H1 (cell line): ENCODE data around the gene MVD. TPM values are rescaled to one million over a fixed set of nuclear protein-coding genes. Genes with fewer than 3 reads are reported as not detected.

Source experiments
- CTCF ChIA-PET: fragments of 300-600 bp; sonication (Branson Sonifier 250); formaldehyde crosslinking; loops from one replicate; lab custom pipeline; 2021; ENCODE audit not compliant: partially characterized antibody; lab: Charles Lee
- POLR2A ChIA-PET: fragments of 300-600 bp; sonication (Branson Sonifier 250); formaldehyde crosslinking; loops from one replicate; lab custom pipeline; 2021; ENCODE audit warnings: inconsistent platforms; ENCODE audit not compliant: partially characterized antibody; lab: Charles Lee
- DNase-seq, 2 experiments: peaks; one replicate each; pipeline versions ENCODE4 v3.0.0 to v3.0.0-alpha.2; 2010 to 2022; ENCODE audit warnings: low spot score in 2 of 2, low read depth in 1 of 2, mixed read lengths in 1 of 2
- FAIRE-seq: peaks from 2 replicates; lab custom pipeline; 2011; peaks lifted over from hg19 to GRCh38; lab: Jason Lieb, UNC
- H2AFZ ChIP-seq: 2 replicates; pipeline ENCODE4 v1.8.1; 2012; ENCODE audit warnings: low read length, inconsistent platforms
- H2AK5ac ChIP-seq: 2 replicates; pipeline ENCODE4 v1.6.1; 2013; ENCODE audit warnings: low read depth, low read length
- H2BK120ac ChIP-seq: replicated peaks from 2 replicates; pipeline ENCODE3; 2013; ENCODE audit warnings: low read depth, low read length, inconsistent platforms
- H2BK12ac ChIP-seq: 2 replicates; pipeline ENCODE4 v1.6.1; 2013; ENCODE audit warnings: low read depth, low read length
- H2BK15ac ChIP-seq: 2 replicates; pipeline ENCODE4 v1.6.1; 2013; ENCODE audit warnings: low read length
- H2BK20ac ChIP-seq: 2 replicates; pipeline ENCODE4 v1.6.1; 2013; ENCODE audit warnings: low read length
- H2BK5ac ChIP-seq: 2 replicates; pipeline ENCODE4 v1.6.1; 2013; ENCODE audit warnings: low read depth, low read length
- H3K14ac ChIP-seq: 2 replicates; pipeline ENCODE4 v1.6.1; 2013; ENCODE audit warnings: inconsistent platforms; ENCODE audit not compliant: insufficient read length
- H3K18ac ChIP-seq: 2 replicates; pipeline ENCODE4 v1.6.1; 2013; ENCODE audit warnings: low read length; ENCODE audit errors: extremely low read depth
- H3K23ac ChIP-seq: 2 replicates; pipeline ENCODE4 v1.6.1; 2013; ENCODE audit warnings: inconsistent platforms; ENCODE audit not compliant: insufficient read length
- H3K23me2 ChIP-seq: 2 replicates; pipeline ENCODE4 v1.6.1; 2013; ENCODE audit warnings: low read depth, low read length
- H3K27ac ChIP-seq: 2 replicates; pipeline ENCODE4 v1.6.1; 2011; ENCODE audit warnings: low read depth, low read length, inconsistent platforms
- H3K27me3 ChIP-seq, 4 experiments: replicated peaks in 1 of 4; 1 replicate in 1 of 4; 2 replicates in 3 of 4; pipeline versions ENCODE4 v1.6.1 to v1.8.1; 2011 to 2013; ENCODE audit warnings: low read length in 3 of 4, mild to moderate bottlenecking in 3 of 4, inconsistent platforms in 2 of 4, mixed read lengths in 2 of 4, moderate library complexity in 1 of 4; ENCODE audit not compliant: control insufficient read depth in 3 of 4, insufficient read depth in 3 of 4; ENCODE audit errors: extremely low read depth in 1 of 4
- H3K36me3 ChIP-seq, 4 experiments: 2 replicates each; pipeline versions ENCODE4 v1.6.1 to v1.8.1; 2011 to 2013; ENCODE audit warnings: mild to moderate bottlenecking in 4 of 4, low read length in 3 of 4, moderate library complexity in 2 of 4, control low read depth in 1 of 4, inconsistent platforms in 1 of 4; ENCODE audit not compliant: insufficient read depth in 4 of 4, control insufficient read depth in 2 of 4
- H3K4ac ChIP-seq: replicated peaks from 2 replicates; pipeline ENCODE3; 2013; ENCODE audit warnings: low read length, low read depth, mixed read lengths, inconsistent platforms; ENCODE audit not compliant: insufficient read length
- H3K4me1 ChIP-seq, 4 experiments: replicated peaks in 1 of 4; 1 replicate in 1 of 4; 2 replicates in 3 of 4; pipeline versions ENCODE4 v1.6.1 to v1.8.1; 2011 to 2013; ENCODE audit warnings: low read length in 3 of 4, inconsistent platforms in 2 of 4, mixed read lengths in 1 of 4; ENCODE audit not compliant: insufficient read depth in 4 of 4, control insufficient read depth in 3 of 4
- H3K4me2 ChIP-seq, 2 experiments: 2 replicates each; pipeline versions ENCODE4 v1.6.1 to v1.8.1; 2011 to 2013; ENCODE audit warnings: low read depth in 2 of 2, low read length in 2 of 2, control low read depth in 1 of 2, inconsistent platforms in 1 of 2, mild to moderate bottlenecking in 1 of 2; ENCODE audit not compliant: insufficient read depth in 1 of 2
- H3K4me3 ChIP-seq, 4 experiments: fragments of 200-600, 300-600 bp in 1 of 4; sonication (generic), shearing (Covaris generic), sonication (Bioruptor Twin) in 1 of 4; 2 replicates each; pipeline versions ENCODE4 v1.5.1 to v1.8.1; 2011 to 2016; ENCODE audit warnings: low read length in 4 of 4, low read depth in 3 of 4, control low read depth in 2 of 4, inconsistent platforms in 2 of 4, mild to moderate bottlenecking in 2 of 4, mixed read lengths in 1 of 4, moderate library complexity in 1 of 4; ENCODE audit not compliant: insufficient read depth in 2 of 4; ENCODE audit errors: extremely low read depth in 1 of 4
- H3K56ac ChIP-seq: replicated peaks from 2 replicates; pipeline ENCODE3; 2013; ENCODE audit warnings: low read depth, mild to moderate bottlenecking, mixed read lengths, low read length, inconsistent platforms; ENCODE audit not compliant: insufficient read length
- H3K79me1 ChIP-seq: 2 replicates; pipeline ENCODE4 v1.6.1; 2013; ENCODE audit warnings: low read depth, low read length, control low read depth
- H3K79me2 ChIP-seq, 2 experiments: 2 replicates each; pipeline versions ENCODE4 v1.6.1 to v1.8.1; 2012 to 2013; ENCODE audit warnings: low read length in 2 of 2, mild to moderate bottlenecking in 2 of 2, inconsistent platforms in 1 of 2; ENCODE audit not compliant: insufficient read depth in 2 of 2, control insufficient read depth in 1 of 2
- H3K9ac ChIP-seq, 4 experiments: replicated peaks in 1 of 4; 1 replicate in 1 of 4; 2 replicates in 3 of 4; pipeline versions ENCODE4 v1.6.1 to v1.8.1; 2011 to 2013; ENCODE audit warnings: low read depth in 3 of 4, low read length in 3 of 4, control low read depth in 2 of 4, mild to moderate bottlenecking in 2 of 4, moderate library complexity in 2 of 4, inconsistent platforms in 1 of 4; ENCODE audit errors: extremely low read depth in 1 of 4
- H3K9me3 ChIP-seq, 2 experiments: 2 replicates each; pipeline versions ENCODE4 v1.6.1 to v1.8.1; 2012 to 2013; ENCODE audit warnings: mild to moderate bottlenecking in 2 of 2, moderate library complexity in 2 of 2, control low read depth in 1 of 2, inconsistent platforms in 1 of 2, low read depth in 1 of 2, low read length in 1 of 2, mixed read lengths in 1 of 2; ENCODE audit not compliant: insufficient read depth in 2 of 2
- H4K20me1 ChIP-seq, 2 experiments: replicated peaks in 1 of 2; 2 replicates each; pipeline versions ENCODE3 to v1.8.1; 2011 to 2013; ENCODE audit warnings: inconsistent platforms in 2 of 2, low read length in 2 of 2, mild to moderate bottlenecking in 1 of 2; ENCODE audit not compliant: insufficient read depth in 2 of 2, control insufficient read depth in 1 of 2
- H4K5ac ChIP-seq: 2 replicates; pipeline ENCODE4 v1.6.1; 2013; ENCODE audit warnings: low read length, low read depth, mixed read lengths, inconsistent platforms; ENCODE audit not compliant: insufficient read length
- H4K8ac ChIP-seq: 2 replicates; pipeline ENCODE4 v1.8.0; 2013; ENCODE audit warnings: mild to moderate bottlenecking, moderate library complexity, low read length, inconsistent platforms; ENCODE audit not compliant: insufficient read depth; ENCODE audit errors: extremely low read depth
- H4K91ac ChIP-seq: replicated peaks from 2 replicates; pipeline ENCODE3; 2013; ENCODE audit warnings: low read length, mixed read lengths, inconsistent platforms; ENCODE audit not compliant: insufficient read length
- ASH2L ChIP-seq: fragments of 200-600, 300-600 bp; sonication (generic); IDR thresholded peaks from one replicate; pipeline ENCODE4 v1.7.1; 2017; ENCODE audit warnings: low read length
- CEBPB ChIP-seq: IDR thresholded peaks from 2 replicates; pipeline ENCODE4 v1.6.1; 2012; ENCODE audit warnings: low read depth, low read length
- CHD1 ChIP-seq: IDR thresholded peaks from 2 replicates; pipeline ENCODE4 v1.6.1; 2012; ENCODE audit warnings: low read depth, low read length, improper control_type of control experiment
- CTBP2 ChIP-seq: IDR thresholded peaks from 2 replicates; pipeline ENCODE4 v1.7.0; 2011; ENCODE audit warnings: borderline replicate concordance, mild to moderate bottlenecking, moderate library complexity, mixed read lengths, low read length; ENCODE audit not compliant: insufficient read depth, insufficient read length
- EGR1 ChIP-seq: IDR thresholded peaks from 2 replicates; pipeline ENCODE4 v1.6.1; 2011; ENCODE audit warnings: low read depth, low read length, borderline replicate concordance
- EP300 ChIP-seq, 2 experiments: IDR thresholded peaks; 1 replicate in 1 of 2; 2 replicates in 1 of 2; pipeline ENCODE4 v1.6.1; 2011 to 2012; ENCODE audit warnings: low read depth in 2 of 2, low read length in 2 of 2, mild to moderate bottlenecking in 2 of 2, borderline replicate concordance in 1 of 2, inconsistent platforms in 1 of 2, moderate library complexity in 1 of 2
- HDAC6 ChIP-seq: IDR thresholded peaks from one replicate; pipeline ENCODE4 v1.7.1; 2012; ENCODE audit warnings: low read depth, mild to moderate bottlenecking, inconsistent platforms, low read length, moderate library complexity
- JUN ChIP-seq: IDR thresholded peaks from 2 replicates; pipeline ENCODE4 v1.6.1; 2011; ENCODE audit warnings: low read depth, mild to moderate bottlenecking, improper control_type of control experiment, low read length
- KDM5A ChIP-seq: fragments of 200-600 bp; IDR thresholded peaks from 2 replicates; pipeline ENCODE4 v1.7.1; 2012; ENCODE audit warnings: mild to moderate bottlenecking, low read length, inconsistent platforms, mixed read lengths
- ZNF274 ChIP-seq: IDR thresholded peaks from 2 replicates; pipeline ENCODE4 v1.7.0; 2012; ENCODE audit warnings: low read length, borderline replicate concordance; ENCODE audit errors: extremely low read depth
- WGBS, 2 experiments: shearing (Covaris generic) in 1 of 2; methylation state at CpG; one replicate each; pipeline versions ENCODE4 v1.1.6 to v1.1.7; 2013 to 2015; ENCODE audit warnings: low lambda C conversion rate in 2 of 2, mixed read lengths in 2 of 2, inconsistent platforms in 1 of 2, low coverage in 1 of 2, missing lambda C conversion rate in 1 of 2; ENCODE audit not compliant: insufficient replicate concordance in 2 of 2, insufficient coverage in 1 of 2, insufficient read length in 1 of 2; ENCODE audit errors: extremely low coverage in 1 of 2, missing lambda C conversion rate in 1 of 2; 5-methylcytosine and 5-hydroxymethylcytosine counted together
- polyA plus RNA-seq, 7 experiments: library from polyadenylated mRNA; depleted of rRNA in 3 of 7; stranded (reverse) in 5 of 7; unstranded in 2 of 7; fragments of >200 nt in 5 of 7; fragments of 200-250 nt in 2 of 7; gene quantifications; 1 replicate in 5 of 7; 2 replicates in 1 of 7; 4 replicates in 1 of 7; pipeline versions ENCODE4 v1.2.1 to v1.2.3, GENCODE V29; 2011 to 2013; ENCODE audit warnings: missing spikeins in 2 of 7, mixed read lengths in 2 of 7
- total RNA-seq: library from RNA; stranded (reverse); fragmentation: NEBNext Ultra II Directional; extraction: Animal tissue kit (Norgen Biotek cat#: 25700); gene quantifications from 2 replicates; pipeline ENCODE4 v1.2.1, GENCODE V29; 2021
- TF ChIP-seq, protein P1 (sequence below): IDR thresholded peaks from 2 replicates; pipeline ENCODE4 v1.6.1; 2011; ENCODE audit warnings: low read depth, mild to moderate bottlenecking, low read length; ENCODE audit not compliant: insufficient read depth

MVD gene
- total and polyA plus RNA-seq, 2 of the 8 experiments (the other 6 are each of a cell fraction or from before 2014, with no cell fraction given), result 47.2 to 77.3 TPM

DNA sequence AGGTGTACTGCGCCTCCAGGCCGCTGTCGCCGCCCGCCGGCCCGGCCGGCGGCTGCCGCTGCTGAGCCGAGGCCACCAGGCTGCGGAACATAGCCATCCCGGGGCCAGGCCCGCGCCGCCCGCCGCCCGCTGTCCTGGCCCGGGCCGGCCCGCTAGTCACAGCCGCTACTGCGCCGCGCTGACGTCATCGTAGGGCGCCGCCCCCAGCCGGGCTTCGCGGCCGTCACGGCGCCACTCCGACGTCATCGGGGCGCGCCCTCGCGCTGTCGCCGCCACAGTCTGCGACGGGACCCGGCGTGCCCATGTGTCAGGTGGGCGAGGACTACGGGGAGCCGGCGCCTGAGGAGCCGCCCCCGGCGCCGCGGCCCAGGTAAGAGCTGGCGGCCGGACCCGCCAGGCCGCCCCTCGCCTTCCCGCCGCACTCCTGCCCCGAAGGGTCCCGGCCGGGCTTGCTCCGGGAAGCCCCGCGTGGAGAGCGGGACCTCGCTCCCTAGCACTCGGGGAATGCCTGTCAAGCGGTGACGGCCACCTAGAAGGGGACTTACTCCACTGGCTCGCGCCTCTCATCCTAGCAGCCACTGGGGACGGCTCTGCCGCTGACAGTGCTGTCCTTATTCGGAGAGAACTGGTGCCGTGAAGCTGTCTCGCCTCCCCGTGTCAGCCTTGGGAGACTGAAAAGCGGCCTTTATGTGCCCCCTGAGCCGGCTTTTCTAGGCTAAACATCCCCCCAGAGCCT, 43.5 kb upstream of the MVD start, which contains the start of the genes CTU2 and RNF166:
Gene CTU2, plus strand, starts transcription at position 275 of the 736 bp plus-strand sequence. Its CDS starts 28 bp downstream, at position 303.
Gene RNF166, minus strand, starts transcription at position 180 of the 736 bp plus-strand sequence. Its CDS starts 83 bp downstream, at position 97.
- Histone ChIP-seq H3K27ac (no peak within 1 kb of the TSS; the same call in 1 of the 2 replicates), H2AFZ (peak within 1 kb of the TSS; percentile 68; the same call in 1 of the 2 replicates), H2BK20ac (no peak within 1 kb of the TSS), H2BK120ac (no peak within 1 kb of the TSS), H2BK12ac (no peak within 1 kb of the TSS), H2BK15ac (no peak within 1 kb of the TSS), H2BK5ac (no peak within 1 kb of the TSS), H3K9me3 (no peaks in the 10 kb centered on the region), H3K4me3 (peak within 1 kb of the TSS; percentile 86 to 100 (median 92)), H3K36me3 (no peaks in the 10 kb centered on the region), H3K18ac (no peak within 1 kb of the TSS), H3K9ac (peak within 1 kb of the TSS; percentile 55 to 94 (median 84)), H4K5ac (no peak within 1 kb of the TSS), H3K56ac (no peak within 1 kb of the TSS), H3K14ac (no peak within 1 kb of the TSS), H3K79me1 (peaks cover 16% of the 10 kb centered on the region), H2AK5ac (no peak within 1 kb of the TSS), H3K79me2 (peaks cover 0 to 39% of the 10 kb centered on the region in 2 experiments; a peak in 2 of 4 replicates), H3K4me1 (peaks cover 0 to 6% (median 3%) of the 10 kb centered on the region in 4 experiments; a peak in 4 of 7 replicates), H3K4me2 (peak within 1 kb of the TSS; percentile 90 to 98), H3K4ac (no peak within 1 kb of the TSS), H4K20me1 (peaks cover 1 to 4% of the 10 kb centered on the region in 2 experiments), H4K91ac (no peak within 1 kb of the TSS), H3K27me3 (no peaks in the 10 kb centered on the region), H3K23me2 (peaks cover 15% of the 10 kb centered on the region; the same call in 1 of the 2 replicates), H4K8ac (peak within 1 kb of the TSS; percentile 91), H3K23ac (no peak within 1 kb of the TSS)
- CTCF ChIA-PET, result interaction anchor here (0.9 to 3.3 kb wide), 6 partner anchors 9 to 73 kb away, joined by 3 to 14 read pairs (median 6); no protein-coding TSS in a partner anchor
- FAIRE-seq, result no peak
- POLR2A ChIA-PET, result interaction anchor here (1.0 to 2.3 kb wide), 6 partner anchors 8 to 106 kb away, joined by 3 to 8 read pairs (median 3); no protein-coding TSS in a partner anchor
- DNase-seq, result peak; percentile 53 to 97
- WGBS, 2 experiments, result 2% methylated on average over 79 of the region's 86 CpGs; no CpG with 5 or more reads in 1 of the 2 experiments
- TF ChIP-seq CHD1, result no peak
- TF ChIP-seq ZNF274, result no peak
- TF ChIP-seq JUN, result no peak
- TF ChIP-seq HDAC6, result no peak
- no peak for TF ChIP-seq CEBPB
- no peak for TF ChIP-seq CTBP2
- TF ChIP-seq, protein P1, sequence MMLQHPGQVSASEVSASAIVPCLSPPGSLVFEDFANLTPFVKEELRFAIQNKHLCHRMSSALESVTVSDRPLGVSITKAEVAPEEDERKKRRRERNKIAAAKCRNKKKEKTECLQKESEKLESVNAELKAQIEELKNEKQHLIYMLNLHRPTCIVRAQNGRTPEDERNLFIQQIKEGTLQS, result peak; percentile 98
- peak; percentile 83 for TF ChIP-seq KDM5A
- TF ChIP-seq ASH2L, result peak; percentile 68
- peak; percentile 18; the same call in 1 of the 2 replicates for TF ChIP-seq EGR1
- peak in 1 of 2 experiments; percentile 82; a peak in 1 of 3 replicates for TF ChIP-seq EP300 (IDR thresholded peaks at IDR 0.05; ENCODE audit: borderline replicate concordance in 1 of 2, low read depth in 2 of 2, low read length in 2 of 2)
